HG02938 (cell line): ENCODE data around the gene DSTYK.

ENCODE experiments used
- ATAC-seq: cut with Tn5 transposase; IDR thresholded peaks from one replicate; pipeline ENCODE4 v1.9.1; 2021; ENCODE audit warnings: mild to moderate bottlenecking, moderate library complexity; ENCODE audit not compliant: unreplicated experiment

DSTYK gene

DNA sequence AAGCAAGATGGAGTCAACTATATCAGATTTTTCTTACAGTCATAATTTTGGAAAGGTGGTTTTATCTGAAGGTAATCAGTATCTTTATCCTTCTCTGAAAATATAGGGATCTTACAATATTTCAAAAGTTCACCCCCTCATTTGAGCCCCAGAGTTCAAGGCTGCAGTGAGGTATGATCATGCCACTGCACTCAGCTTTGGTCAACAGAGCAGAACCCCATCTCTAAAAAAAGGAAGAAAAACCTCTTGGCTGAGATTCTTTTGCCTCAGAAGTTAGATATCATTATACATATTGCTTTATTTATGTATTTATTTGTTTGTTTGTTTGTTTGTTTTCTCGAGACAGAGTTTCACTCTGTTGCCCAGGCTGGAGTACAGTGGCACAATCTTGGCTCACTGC is 78.2 kb downstream of the DSTYK start:
- no peak for ATAC-seq

DNA sequence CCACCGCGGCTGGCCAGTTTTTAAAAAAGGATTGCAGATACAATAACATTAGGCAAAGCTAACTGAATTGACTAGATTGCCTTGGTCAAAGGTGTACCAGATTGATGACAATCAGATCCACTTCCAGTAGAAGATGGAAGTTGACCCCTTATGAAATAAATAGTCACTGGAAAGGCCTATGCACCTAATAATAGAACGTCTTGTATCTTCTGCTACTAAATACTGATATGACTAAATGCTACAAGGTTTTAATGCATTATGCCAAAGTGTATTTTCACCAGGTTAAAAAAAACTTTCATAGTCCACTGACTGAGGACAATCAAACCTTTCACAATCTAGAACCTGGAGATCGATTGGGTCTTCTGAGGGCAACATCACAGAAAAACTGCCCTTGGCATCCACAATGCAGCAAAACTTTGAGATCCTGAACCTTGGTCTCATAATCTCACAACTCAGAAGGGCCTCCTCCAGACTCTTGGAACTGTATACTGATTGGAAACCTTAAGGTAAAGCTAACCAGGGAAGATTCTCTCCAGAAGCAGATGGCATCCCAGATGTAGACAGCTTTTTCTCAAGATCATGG is 82.0 kb downstream of the DSTYK start:
- no peak for ATAC-seq

DNA sequence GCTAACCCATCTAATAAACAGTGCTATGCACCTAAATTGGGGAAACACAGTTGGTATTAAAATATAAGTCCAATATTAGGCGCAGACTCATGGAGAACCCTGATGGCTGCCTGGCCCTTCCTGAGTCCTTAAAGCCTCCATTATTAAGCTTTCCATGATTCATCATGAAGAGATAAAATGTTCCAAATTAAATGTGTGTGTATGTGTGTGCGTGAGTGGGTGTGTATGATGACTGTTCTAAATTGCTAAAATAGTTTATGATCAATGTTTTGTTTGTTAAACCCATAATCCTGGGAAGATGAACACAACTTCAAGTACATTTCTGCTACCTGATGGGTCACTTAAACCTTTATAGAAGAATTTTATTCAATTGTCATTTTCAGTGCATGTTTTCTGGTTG is 83.5 kb downstream of the DSTYK start:
- no peak for ATAC-seq

DNA sequence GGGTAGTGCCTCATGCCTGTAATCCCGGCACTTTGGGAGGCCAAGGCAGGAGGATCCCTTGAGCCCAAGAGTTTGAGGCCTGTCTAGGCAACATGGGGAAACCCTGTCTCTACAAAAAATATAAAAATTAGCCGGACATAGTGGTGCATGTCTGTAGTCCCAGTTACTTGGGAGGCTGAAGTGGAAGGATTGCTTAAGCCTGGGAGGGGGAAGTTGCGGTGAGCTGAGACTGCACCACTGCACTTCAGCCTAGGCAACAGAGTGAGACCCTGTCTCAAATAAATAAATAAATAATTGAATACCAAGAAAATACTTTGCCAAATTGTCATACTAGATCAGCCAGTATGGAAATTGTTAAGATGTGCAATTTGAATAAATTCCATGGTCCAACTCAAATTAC is 83.9 kb downstream of the DSTYK start:
- ATAC-seq: no peak

DNA sequence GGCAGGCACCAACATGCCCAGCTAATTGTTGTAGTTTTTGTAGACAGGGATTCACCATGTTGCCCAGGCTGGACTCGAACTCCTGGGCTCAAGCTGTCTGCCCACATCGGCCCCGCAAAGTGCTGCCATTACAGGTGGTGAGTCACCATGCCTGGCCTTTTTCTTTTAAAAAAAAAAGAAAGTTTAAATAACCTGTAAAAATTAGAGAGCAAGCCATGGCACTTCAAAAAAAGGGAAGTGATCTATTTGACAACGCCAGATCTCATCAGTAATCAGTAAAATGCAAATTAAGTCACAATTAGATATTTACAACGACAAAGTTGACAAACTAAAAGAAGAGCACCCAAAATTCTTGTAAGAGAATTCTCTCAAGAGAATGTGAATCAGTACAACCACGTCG is 86.8 kb downstream of the DSTYK start:
- no peak for ATAC-seq

DNA sequence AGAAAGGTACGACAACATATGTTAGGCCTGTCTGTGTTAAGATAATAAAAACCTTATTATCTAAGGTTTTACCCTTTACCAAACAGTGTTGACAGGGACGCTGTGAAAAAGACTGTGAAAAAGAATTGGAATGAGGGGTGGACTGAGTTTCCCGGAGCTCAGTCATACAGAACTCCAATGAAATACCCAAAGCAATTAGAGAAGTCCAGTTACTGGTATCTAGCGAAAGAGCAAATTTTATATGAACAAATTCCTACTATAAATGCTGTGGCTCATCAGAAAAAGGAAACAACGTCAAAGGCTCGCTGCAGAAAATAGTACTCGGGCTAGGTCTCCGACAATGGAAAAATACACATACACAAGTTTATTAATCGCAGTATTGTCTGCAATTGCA is 89.0 kb downstream of the DSTYK start:
- peak; percentile 4 for ATAC-seq

DNA sequence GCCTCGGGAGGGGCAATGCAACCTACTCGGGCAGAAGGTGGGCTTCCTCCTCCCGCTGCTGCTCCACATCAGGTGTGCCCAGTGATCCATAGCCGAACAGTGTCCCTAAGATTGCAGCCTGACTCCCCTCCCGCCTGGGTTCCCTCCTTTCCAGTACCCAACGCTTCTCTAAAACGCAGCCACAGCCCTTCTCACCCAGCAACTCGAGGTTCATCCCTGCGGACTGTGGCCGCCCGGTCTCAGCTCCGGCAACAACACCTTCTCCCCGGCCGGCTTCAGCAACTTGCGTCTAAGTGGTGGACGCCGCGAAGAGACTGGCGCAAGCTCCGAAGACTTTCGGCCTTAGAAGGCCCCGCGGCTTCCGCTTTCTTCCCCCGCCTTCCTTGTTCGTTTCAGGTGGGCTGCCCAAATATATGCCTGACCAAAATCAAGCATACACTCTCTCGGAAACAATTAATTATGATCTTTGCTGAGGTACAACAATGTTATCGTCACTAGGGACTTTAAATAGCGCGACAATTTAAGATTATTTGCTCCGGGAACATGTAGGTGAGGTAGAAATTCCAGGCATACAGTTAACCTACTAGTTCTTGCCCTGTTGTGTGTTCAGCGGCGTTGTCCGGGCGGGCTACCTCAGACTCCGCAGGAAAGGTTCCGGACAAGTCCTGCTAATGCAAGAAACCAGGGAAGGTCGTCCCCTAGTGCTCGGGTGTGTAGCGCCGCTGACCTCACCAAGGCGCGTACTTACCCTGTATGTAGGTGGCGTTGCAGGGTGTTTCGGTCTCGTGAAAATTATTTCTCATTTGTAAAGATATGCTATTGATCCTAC is 89.6 kb downstream of the DSTYK start, which contains the start of gene RBBP5:
RBBP5 (minus strand) TSS at position 319 of the 829 bp plus-strand sequence; CDS start at position 214, 105 bp downstream.
- ATAC-seq: peak; percentile 88

DNA sequence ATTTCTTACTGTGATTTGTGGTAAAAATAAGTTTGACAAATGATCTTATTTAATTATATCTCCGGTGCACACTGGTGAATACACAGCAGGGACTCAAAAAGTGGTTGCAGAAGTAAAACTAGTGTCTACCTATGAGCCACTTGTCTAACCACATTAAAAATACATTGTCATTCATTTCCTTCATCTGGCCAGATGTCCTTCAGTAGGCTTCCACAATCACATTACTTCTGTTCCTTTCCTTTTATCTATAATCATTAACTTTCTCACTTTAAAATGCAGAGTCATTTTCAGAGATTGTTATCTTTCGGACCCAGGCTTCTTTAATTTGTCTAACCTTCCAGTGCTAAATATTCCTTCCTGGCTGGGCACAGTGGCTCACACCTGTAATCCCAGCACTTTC is 92.8 kb downstream of the DSTYK start:
- ATAC-seq: no peak

DNA sequence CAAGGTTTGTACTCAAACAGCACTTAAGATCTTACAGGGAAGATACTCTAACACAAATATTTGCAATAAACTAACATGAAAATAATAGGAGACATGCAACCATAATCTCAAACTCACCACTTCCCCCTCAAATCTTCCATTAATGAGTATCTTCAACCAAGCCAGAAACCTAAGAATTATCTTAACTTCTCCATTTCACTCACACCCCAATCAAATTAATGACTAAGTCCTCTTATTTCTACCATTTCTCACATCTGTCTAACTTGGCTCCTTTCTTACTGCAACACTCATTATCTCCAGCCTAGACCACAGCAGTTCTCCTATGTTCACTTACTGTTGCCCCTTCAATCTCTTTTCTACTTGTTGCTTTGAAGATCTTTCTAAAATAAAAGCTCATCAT is 100.1 kb downstream of the DSTYK start:
- ATAC-seq: no peak

DNA sequence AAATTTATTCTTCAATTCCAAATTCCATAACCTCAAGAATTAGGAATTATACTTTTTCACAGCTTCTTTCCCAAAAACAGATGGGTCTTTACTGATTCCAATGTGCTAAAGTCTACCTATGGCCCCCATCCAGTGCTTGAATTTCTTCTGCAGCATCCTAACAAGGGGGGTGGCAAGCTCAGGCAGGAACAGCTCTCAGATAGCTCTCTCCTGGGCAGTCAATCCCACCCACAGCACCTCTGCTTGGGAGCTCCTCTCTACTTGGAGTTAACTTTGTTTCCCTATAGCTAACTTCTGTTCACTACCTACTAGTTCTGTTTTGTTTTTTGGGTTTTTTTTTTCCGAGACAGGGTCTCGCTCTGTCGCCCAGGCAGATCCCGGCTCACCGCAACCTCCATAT is 101.8 kb downstream of the DSTYK start:
- no peak for ATAC-seq

DNA sequence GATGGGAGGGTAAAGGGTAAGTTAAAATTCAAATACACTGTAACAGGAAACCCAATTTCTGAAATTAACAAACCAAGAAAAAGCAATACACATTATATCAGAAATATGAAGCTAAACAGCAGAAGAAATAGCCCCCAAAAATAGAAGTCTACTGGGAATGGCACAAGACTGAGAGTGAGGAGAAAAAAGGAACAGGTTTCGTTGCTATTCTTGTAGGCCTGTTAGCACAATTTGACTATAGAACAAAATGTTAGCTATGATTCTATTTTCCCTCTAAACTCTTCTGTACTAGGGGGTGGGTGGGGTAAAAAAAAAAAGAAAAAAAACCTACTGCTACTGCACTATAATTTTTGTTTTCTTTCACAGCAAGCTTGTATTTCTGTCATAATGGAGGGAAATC is 102.2 kb downstream of the DSTYK start:
- ATAC-seq: no peak

DNA sequence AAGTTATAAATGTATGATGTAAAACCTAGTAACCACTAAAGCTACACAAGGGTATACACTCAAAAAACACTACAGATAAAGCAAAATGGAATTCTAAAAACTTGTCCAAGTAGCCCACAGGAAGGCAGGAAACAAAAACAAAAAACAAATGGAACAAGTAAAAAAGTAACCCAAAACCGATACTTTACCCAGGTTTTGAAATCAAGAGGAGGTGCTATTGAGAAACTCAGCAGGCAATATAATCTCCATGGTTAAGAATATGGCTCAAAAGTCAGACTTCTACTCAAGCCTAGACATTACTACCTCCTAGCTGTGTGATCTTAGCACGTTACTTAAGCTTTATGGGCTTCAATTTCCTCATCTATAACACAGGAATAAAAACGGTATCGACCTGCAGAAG is 103.0 kb downstream of the DSTYK start:
- ATAC-seq: no peak

DNA sequence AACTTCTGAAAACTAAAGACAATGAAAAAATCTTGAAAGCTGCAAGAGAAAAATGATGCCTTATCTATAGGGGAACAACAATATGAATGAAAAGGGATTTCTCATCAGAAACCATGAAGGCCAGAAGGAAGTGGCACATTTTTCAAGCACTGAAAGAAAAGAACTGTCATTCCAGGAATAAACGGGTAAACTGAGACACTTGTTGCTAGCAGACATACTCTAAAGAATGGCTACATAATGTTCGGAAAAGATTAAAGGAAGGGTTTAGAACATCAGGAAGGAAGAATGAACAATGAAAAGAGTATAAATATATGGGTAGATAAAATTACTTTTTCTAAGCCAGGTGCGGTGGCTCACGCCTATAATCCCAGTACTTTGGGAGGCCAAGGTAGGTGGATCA is 104.2 kb downstream of the DSTYK start:
- no peak for ATAC-seq

DNA sequence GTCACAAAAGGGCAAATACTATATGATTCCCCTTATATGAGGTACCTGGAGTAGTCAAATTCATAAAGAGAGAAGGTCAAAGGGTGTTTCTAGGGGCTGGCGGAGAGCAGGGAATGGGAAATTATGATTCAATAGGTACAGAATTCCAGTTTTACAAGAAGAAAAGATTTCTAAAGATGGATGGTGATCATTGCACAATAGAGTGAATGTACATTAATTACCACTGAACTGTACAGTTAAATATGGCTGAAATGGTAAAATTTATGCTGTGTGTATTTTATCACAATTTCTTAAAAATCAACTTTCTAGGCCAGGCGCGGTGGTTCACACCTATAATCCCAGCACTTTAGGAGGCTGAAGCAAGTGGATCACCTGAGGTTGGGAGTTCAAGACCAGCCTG is 109.1 kb downstream of the DSTYK start:
- no peak for ATAC-seq

DNA sequence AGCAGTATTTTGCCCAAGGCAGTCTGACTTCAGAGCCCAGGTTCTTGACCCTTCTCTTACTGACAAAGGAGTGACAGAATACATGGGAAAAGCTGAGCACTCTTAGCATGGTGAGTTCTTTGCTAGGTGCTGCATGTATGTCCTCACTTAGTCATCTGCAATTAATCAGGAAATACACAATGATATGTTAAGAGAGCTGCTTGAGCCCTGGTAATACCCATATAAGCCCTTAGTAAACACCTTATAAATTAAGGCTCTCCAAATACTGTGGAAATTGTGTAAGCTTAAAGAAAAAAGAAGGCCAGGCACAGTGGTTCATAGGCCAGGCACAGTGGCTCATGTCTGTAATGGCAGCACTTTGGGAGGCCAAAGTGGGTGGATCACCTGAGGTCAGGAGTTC is 113.3 kb downstream of the DSTYK start:
- no peak for ATAC-seq

DNA sequence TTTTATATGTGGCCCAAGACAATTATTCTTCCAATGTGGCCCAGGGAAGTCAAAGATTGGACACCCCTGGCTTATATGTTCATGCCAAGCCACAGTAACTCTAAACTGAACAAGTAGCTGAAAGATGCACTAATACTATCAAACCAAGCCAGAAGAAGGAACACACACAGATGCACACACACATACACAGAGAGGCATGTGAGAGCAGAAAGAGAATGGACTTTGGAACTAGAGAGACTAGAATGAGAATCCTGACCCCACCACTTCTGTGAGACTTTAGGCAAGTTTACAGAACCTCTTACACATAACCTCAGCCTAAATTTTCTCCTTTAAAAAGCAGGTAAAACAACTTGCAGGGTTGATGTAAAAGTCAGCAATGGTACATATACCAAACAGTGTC is 116.1 kb downstream of the DSTYK start:
- no peak for ATAC-seq
